Choroid plexus epithelial cell (primary cell): ENCODE data around the gene FHOD1.

ENCODE experiments used
- DNase-seq: peaks from one replicate; pipeline ENCODE4 v3.0.0-alpha.2; 2010; ENCODE audit warnings: low read depth
- H3K4me3 ChIP-seq: 2 replicates; pipeline ENCODE4 v1.5.1; 2011; ENCODE audit warnings: low read depth, mild to moderate bottlenecking, control low read depth, low read length, moderate library complexity
- TF ChIP-seq, protein P1 (sequence below): conservative IDR thresholded peaks from 2 replicates; pipeline ENCODE4 v1.5.1; 2011; ENCODE audit warnings: low read depth, mild to moderate bottlenecking, control low read depth, inconsistent platforms, low read length, moderate library complexity

The FHOD1 gene

GRCh38 chr16:67280090-67281015, 33.1 kb upstream of the FHOD1 start:
- TF ChIP-seq, protein P1, sequence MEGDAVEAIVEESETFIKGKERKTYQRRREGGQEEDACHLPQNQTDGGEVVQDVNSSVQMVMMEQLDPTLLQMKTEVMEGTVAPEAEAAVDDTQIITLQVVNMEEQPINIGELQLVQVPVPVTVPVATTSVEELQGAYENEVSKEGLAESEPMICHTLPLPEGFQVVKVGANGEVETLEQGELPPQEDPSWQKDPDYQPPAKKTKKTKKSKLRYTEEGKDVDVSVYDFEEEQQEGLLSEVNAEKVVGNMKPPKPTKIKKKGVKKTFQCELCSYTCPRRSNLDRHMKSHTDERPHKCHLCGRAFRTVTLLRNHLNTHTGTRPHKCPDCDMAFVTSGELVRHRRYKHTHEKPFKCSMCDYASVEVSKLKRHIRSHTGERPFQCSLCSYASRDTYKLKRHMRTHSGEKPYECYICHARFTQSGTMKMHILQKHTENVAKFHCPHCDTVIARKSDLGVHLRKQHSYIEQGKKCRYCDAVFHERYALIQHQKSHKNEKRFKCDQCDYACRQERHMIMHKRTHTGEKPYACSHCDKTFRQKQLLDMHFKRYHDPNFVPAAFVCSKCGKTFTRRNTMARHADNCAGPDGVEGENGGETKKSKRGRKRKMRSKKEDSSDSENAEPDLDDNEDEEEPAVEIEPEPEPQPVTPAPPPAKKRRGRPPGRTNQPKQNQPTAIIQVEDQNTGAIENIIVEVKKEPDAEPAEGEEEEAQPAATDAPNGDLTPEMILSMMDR: no peak
- no peak overlapping the region for H3K4me3 ChIP-seq
- no peak for DNase-seq

- TF ChIP-seq, protein P1: peak; percentile 43
- peak; percentile 72 for DNase-seq
- H3K4me3 ChIP-seq: peak within 1 kb of the TSS; percentile 53
Measured at GRCh38 chr16:67279296-67280089, 32.2 kb upstream of the FHOD1 start, which contains the start of gene PLEKHG4. Gene PLEKHG4, plus strand, starts transcription at chr16:67279532. Its CDS starts 513 bp downstream, at chr16:67280045.

GRCh38 chr16:67278773-67279295, 31.6 kb upstream of the FHOD1 start:
- TF ChIP-seq, protein P1: peak; percentile 41
- H3K4me3 ChIP-seq: peak overlapping the region; percentile 53
- no peak for DNase-seq

- H3K4me3 ChIP-seq: peak overlapping the region; percentile 53
- DNase-seq: peak; percentile 38
- TF ChIP-seq, protein P1: no peak
Measured at GRCh38 chr16:67277999-67278772, 30.9 kb upstream of the FHOD1 start.

- TF ChIP-seq, protein P1: no peak
- DNase-seq: peak; percentile 98
- H3K4me3 ChIP-seq: peak overlapping the region; percentile 53
Measured at GRCh38 chr16:67277294-67277998, 30.2 kb upstream of the FHOD1 start.

GRCh38 chr16:67275321-67275720, 28.0 kb upstream of the FHOD1 start:
- no peak overlapping the region for H3K4me3 ChIP-seq
- TF ChIP-seq, protein P1: no peak
- no peak for DNase-seq
